Measurements from ENCODE around the gene XYLT2. TPM values are rescaled to one million over a fixed set of nuclear protein-coding genes. Genes with fewer than 3 reads are reported as not detected.

Gene XYLT2
- total and polyA plus RNA-seq, 10 of the 15 experiments (the other 5 are each of a cell fraction or from before 2014, with no cell fraction given) = 0.82 to 20.6 (median 13.0) TPM

DNA sequence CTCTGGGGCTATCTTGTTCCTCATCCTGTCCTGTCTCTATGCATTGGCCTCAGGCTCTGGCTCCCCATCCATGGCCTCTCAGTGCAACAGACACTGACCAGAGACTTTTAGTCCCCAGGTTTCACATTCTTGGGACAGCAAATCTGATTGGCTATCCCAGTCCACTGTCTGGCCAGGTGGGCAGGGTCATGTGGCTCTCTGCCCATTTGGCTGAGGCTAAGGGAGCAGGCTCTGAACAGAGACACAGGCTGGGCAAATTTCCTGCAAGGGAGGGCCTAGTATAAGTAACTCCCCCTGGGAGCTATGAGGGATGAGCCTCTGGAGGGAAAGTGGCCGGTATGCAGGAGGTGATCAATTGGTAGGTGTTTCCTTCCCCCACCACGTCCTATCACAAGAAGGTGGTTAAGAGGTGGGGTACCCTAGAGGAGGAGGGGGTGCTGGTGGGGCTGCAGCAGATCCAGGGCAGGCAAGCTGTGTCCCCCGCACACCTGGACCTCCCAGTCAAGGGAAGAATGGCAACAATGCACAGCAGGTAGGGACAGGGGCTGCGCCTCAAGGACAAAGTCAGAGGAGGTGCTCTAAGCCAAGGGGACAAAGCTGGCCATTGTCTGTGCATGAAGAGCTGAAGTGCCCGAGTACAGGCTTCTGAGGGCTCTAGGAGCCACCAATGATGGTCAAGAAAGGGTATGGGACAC lies 13.2 kb downstream of the XYLT2 start:
- no TSS peak for BruUV-seq (replicated peaks)
- TF ChIP-seq ZNF217 (IDR thresholded peaks at IDR 0.05) (no peak), IKZF2 (IDR thresholded peaks at IDR 0.05) (no peak)

DNA sequence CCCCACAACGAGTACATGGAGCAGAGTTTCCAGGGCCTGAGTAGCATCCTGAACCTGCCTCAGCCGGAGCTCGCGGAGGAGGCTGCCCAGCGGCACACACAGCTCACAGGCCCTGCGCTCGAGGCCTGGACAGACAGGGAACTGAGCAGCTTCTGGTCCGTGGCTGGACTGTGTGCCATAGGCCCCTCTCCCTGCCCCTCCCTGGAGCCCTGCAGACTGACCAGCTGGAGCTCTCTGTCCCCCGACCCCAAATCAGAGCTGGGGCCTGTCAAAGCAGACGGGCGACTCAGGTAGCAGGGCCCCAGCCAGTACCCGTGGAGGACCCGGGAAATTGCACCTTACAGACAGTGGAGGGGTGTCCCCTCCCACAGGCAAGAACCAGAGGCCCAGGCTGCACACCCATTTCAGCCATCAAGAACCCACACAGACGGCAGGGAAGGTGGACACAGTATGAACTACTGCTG lies 14.1 kb downstream of the XYLT2 start:
- DNase-seq (ENCODE audit: low read depth, low spot score) = no peak
- ChIA-PET CTCF (interaction anchor here (0.6 to 4.5 kb wide), 4 partner anchors 11 to 404 kb away, joined by 3 to 83 read pairs (median 52); partner anchors contain the start of genes LRRC59, RSAD1 and XYLT2), POLR2A (interaction anchor here (1.3 kb wide), 1 partner anchor 9 kb away, joined by 5 read pairs; no protein-coding TSS in a partner anchor), RAD21 (ENCODE audit: unreplicated experiment) (no interaction called here), SMC1A (ENCODE audit: uncharacterized antibody, unreplicated experiment) (interaction anchor here (2.9 kb wide), 1 partner anchor 38 kb away, joined by 26 read pairs; the partner anchor contains the start of gene LRRC59)
- in situ Hi-C loops (cut with MboI) = loop anchor here (5.0 kb wide), 1 partner anchor 52 kb away; no protein-coding TSS in a partner anchor
- Histone ChIP-seq H3K4me1 (ENCODE audit: control insufficient read depth, insufficient read depth, low read length) (no peaks in the 10 kb centered on the region), H3K4me2 (ENCODE audit: control insufficient read depth, insufficient read depth) (no peak overlapping the region), H3K9me3 (replicated peaks; ENCODE audit: control insufficient read depth, insufficient read depth, low read length) (no peaks in the 10 kb centered on the region), H2AFZ (ENCODE audit: control insufficient read depth, low read depth, low read length) (no peak overlapping the region), H4K20me1 (ENCODE audit: control insufficient read depth, insufficient read depth) (no peaks in the 10 kb centered on the region), H3K4me3 (no peak overlapping the region), H3K27me3 (replicated peaks in 1 of 2; ENCODE audit: control insufficient read depth in 2 of 2, insufficient read depth in 2 of 2, low read length in 1 of 2) (no peaks in the 10 kb centered on the region), H3K79me2 (ENCODE audit: control insufficient read depth, insufficient read depth, low read length) (no peaks in the 10 kb centered on the region), H3K9ac (ENCODE audit: control insufficient read depth, insufficient read depth, low read length) (no peak overlapping the region), H3K27ac (ENCODE audit: control insufficient read depth, insufficient read depth) (no peak overlapping the region), H3K36me3 (ENCODE audit: control insufficient read depth in 2 of 2, insufficient read depth in 2 of 2, low read length in 1 of 2) (peaks cover 9 to 31% of the 10 kb centered on the region in 2 experiments; a peak in 3 of 4 replicates)
- no TSS peak for BruUV-seq (replicated peaks)
- FAIRE-seq = no peak
- intact Hi-C loops (cut with micrococcal nuclease; ENCODE audit: unreplicated experiment) = no loop called here
- WGBS (ENCODE audit: insufficient coverage, insufficient replicate concordance, low lambda C conversion rate, missing lambda C conversion rate) = 89% methylated on average over 14 of the region's 14 CpGs
- no peak for ATAC-seq
- no peak for TF ChIP-seq SRF (IDR thresholded peaks at IDR 0.05; ENCODE audit: low read depth in 2 of 2, low read length in 2 of 2)
- no peak for TF ChIP-seq WRNIP1 (IDR thresholded peaks at IDR 0.05; ENCODE audit: borderline replicate concordance, low read depth, low read length)
- no peak for TF ChIP-seq CBX3 (IDR thresholded peaks at IDR 0.05; ENCODE audit: borderline replicate concordance, low read depth)
- TF ChIP-seq MLLT1 (IDR thresholded peaks at IDR 0.05) = no peak
- TF ChIP-seq ZNF622 (IDR thresholded peaks at IDR 0.05) = no peak
- TF ChIP-seq IKZF2 (IDR thresholded peaks at IDR 0.05) = no peak
- TF ChIP-seq IRF3 (IDR thresholded peaks at IDR 0.05) = no peak
- TF ChIP-seq SUZ12 (IDR thresholded peaks at IDR 0.05; ENCODE audit: unreplicated experiment) = no peak
- TF ChIP-seq CTCF (IDR thresholded peaks at IDR 0.05 in 2 of 3, conservative IDR thresholded peaks at IDR 0.05 in 1 of 3; ENCODE audit: control insufficient read depth in 2 of 3, extremely low read depth in 1 of 3, insufficient read depth in 1 of 3, low read depth in 3 of 3, low read length in 3 of 3) = no peak
- no peak for TF ChIP-seq FOS (IDR thresholded peaks at IDR 0.05; ENCODE audit: borderline replicate concordance, extremely low read depth, insufficient read length)

More for the DNA sequence above, 13.2 kb downstream of the XYLT2 start:
- no peaks in the 10 kb centered on the region for H4K20me1 ChIP-seq (ENCODE audit: control insufficient read depth, insufficient read depth)
- H3K27me3 ChIP-seq (replicated peaks in 1 of 2; ENCODE audit: control insufficient read depth in 2 of 2, insufficient read depth in 2 of 2, low read length in 1 of 2) = no peaks in the 10 kb centered on the region
- no peak overlapping the region for H3K4me2 ChIP-seq (ENCODE audit: control insufficient read depth, insufficient read depth)
- ChIA-PET POLR2A (interaction anchor here (0.6 to 1.3 kb wide), 3 partner anchors 10 to 90 kb away, joined by 3 to 5 read pairs (median 5); no protein-coding TSS in a partner anchor), SMC1A (ENCODE audit: uncharacterized antibody, unreplicated experiment) (no interaction called here), CTCF (interaction anchor here (1.1 to 4.5 kb wide), 3 partner anchors 10 to 70 kb away, joined by 4 to 68 read pairs (median 5); partner anchors contain the start of gene XYLT2), RAD21 (ENCODE audit: unreplicated experiment) (no interaction called here)
- in situ Hi-C loops (cut with MboI) (no loop called here), intact Hi-C loops (cut with micrococcal nuclease; ENCODE audit: unreplicated experiment) (no loop called here)
- ATAC-seq (no peak), DNase-seq (ENCODE audit: low read depth, low spot score) (no peak), FAIRE-seq (no peak)
- no peak overlapping the region for H3K9ac ChIP-seq (ENCODE audit: control insufficient read depth, insufficient read depth, low read length)
- H3K79me2 ChIP-seq (ENCODE audit: control insufficient read depth, insufficient read depth, low read length) = no peaks in the 10 kb centered on the region
- H3K9me3 ChIP-seq (replicated peaks; ENCODE audit: control insufficient read depth, insufficient read depth, low read length) = no peaks in the 10 kb centered on the region
- H2AFZ ChIP-seq (ENCODE audit: control insufficient read depth, low read depth, low read length) = no peak overlapping the region
- WGBS (ENCODE audit: insufficient coverage, insufficient replicate concordance, low lambda C conversion rate, missing lambda C conversion rate) = 65% methylated on average over 5 of the region's 5 CpGs
- H3K4me1 ChIP-seq (ENCODE audit: control insufficient read depth, insufficient read depth, low read length) = no peaks in the 10 kb centered on the region
- peaks cover 9 to 33% of the 10 kb centered on the region in 2 experiments; a peak in 3 of 4 replicates for H3K36me3 ChIP-seq (ENCODE audit: control insufficient read depth in 2 of 2, insufficient read depth in 2 of 2, low read length in 1 of 2)
- H3K4me3 ChIP-seq = no peak overlapping the region
- H3K27ac ChIP-seq (ENCODE audit: control insufficient read depth, insufficient read depth) = no peak overlapping the region

All from GM12878 (cell line).